ENCODE data around the gene CEND1.

Gene CEND1

GRCh38 chr11:818396-819128, 28.7 kb upstream of the CEND1 start, which contains the start of gene PNPLA2:
TSS of gene PNPLA2 (plus strand) at chr11:818914. CDS start at chr11:819719, 805 bp downstream.
- TF ChIP-seq CTCF (IDR thresholded peaks at IDR 0.05; ENCODE audit: borderline replicate concordance, insufficient read depth, low read depth, low read length), result no peak
- H3K4me3 ChIP-seq (ENCODE audit: low read depth, low read length), result peak within 1 kb of the TSS; percentile 83

- TF ChIP-seq CTCF (IDR thresholded peaks at IDR 0.05; ENCODE audit: borderline replicate concordance, insufficient read depth, low read depth, low read length), result no peak
- H3K4me3 ChIP-seq (ENCODE audit: low read depth, low read length), result no peak overlapping the region
Observed at GRCh38 chr11:816433-816779, 26.5 kb upstream of the CEND1 start.

- no peak overlapping the region for H3K4me3 ChIP-seq (ENCODE audit: low read depth, low read length)
- TF ChIP-seq CTCF (IDR thresholded peaks at IDR 0.05; ENCODE audit: borderline replicate concordance, insufficient read depth, low read depth, low read length), result no peak
Observed at GRCh38 chr11:815675-816432, 26.0 kb upstream of the CEND1 start.

GRCh38 chr11:813456-814096, 23.7 kb upstream of the CEND1 start:
- H3K4me3 ChIP-seq (ENCODE audit: low read depth, low read length), result no peak overlapping the region
- TF ChIP-seq CTCF (IDR thresholded peaks at IDR 0.05; ENCODE audit: borderline replicate concordance, insufficient read depth, low read depth, low read length), result no peak

- no peak for TF ChIP-seq CTCF (IDR thresholded peaks at IDR 0.05; ENCODE audit: borderline replicate concordance, insufficient read depth, low read depth, low read length)
- H3K4me3 ChIP-seq (ENCODE audit: low read depth, low read length), result no peak overlapping the region
Observed at GRCh38 chr11:813072-813455, 23.2 kb upstream of the CEND1 start.

- TF ChIP-seq CTCF (IDR thresholded peaks at IDR 0.05; ENCODE audit: borderline replicate concordance, insufficient read depth, low read depth, low read length), result no peak
- no peak overlapping the region for H3K4me3 ChIP-seq (ENCODE audit: low read depth, low read length)
Observed at GRCh38 chr11:812390-812789, 22.5 kb upstream of the CEND1 start.

All from GM12875 (cell line).